ENCODE measurements around the gene BMPR1B.
"Not testable (repeated sequence)": the region's sequence is repeated elsewhere in the genome, so short reads cannot be mapped to it uniquely, and the experiment has no call there.

BMPR1B gene

DNA sequence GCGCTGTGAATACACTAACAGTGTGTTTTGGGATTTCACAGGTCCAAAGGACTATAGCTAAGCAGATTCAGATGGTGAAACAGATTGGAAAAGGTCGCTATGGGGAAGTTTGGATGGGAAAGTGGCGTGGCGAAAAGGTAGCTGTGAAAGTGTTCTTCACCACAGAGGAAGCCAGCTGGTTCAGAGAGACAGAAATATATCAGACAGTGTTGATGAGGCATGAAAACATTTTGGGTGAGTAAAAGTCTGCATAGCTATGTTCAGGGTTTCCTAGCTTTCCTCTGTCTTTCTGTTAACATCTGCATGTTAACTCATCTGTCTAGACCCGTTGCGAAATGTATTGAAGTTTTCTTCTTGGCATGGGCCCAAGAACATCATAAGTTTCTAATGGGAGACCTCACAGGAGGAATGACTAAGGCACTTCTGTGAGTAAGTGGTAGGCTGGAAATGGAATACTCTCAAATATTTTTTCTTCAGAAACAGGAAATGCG is 372.1 kb downstream of the BMPR1B start:
- no peak for TF ChIP-seq CTCF (conservative IDR thresholded peaks at IDR 0.05; ENCODE audit: low read depth, low read length)
- Histone ChIP-seq H2AFZ (ENCODE audit: low read depth) (no peak overlapping the region), H3K27me3 (ENCODE audit: insufficient read depth, low read depth) (no peaks in the 10 kb centered on the region), H3K4me1 (ENCODE audit: low read depth, poor library complexity, severe bottlenecking) (no peaks in the 10 kb centered on the region), H3K4me3 (IDR thresholded peaks at IDR 0.05; ENCODE audit: insufficient read depth, low read depth, low read length) (no peak overlapping the region), H3K79me2 (ENCODE audit: insufficient read depth, low read depth) (no peaks in the 10 kb centered on the region), H3K9ac (no peak overlapping the region), H3K4me2 (no peak overlapping the region), H4K20me1 (ENCODE audit: insufficient read depth) (no peaks in the 10 kb centered on the region), H3K36me3 (ENCODE audit: insufficient read depth) (no peaks in the 10 kb centered on the region), H3K27ac (no peak overlapping the region)

GRCh38 chr4:95134016-95134415 is 376.3 kb downstream of the BMPR1B start:
- not testable (repeated sequence) for H3K79me2 ChIP-seq (ENCODE audit: insufficient read depth, low read depth); H3K4me2 ChIP-seq; H4K20me1 ChIP-seq (ENCODE audit: insufficient read depth); H3K4me1 ChIP-seq (ENCODE audit: low read depth, poor library complexity, severe bottlenecking); H3K9ac ChIP-seq; H2AFZ ChIP-seq (ENCODE audit: low read depth); H3K36me3 ChIP-seq (ENCODE audit: insufficient read depth); H3K27me3 ChIP-seq (ENCODE audit: insufficient read depth, low read depth); H3K4me3 ChIP-seq (IDR thresholded peaks at IDR 0.05; ENCODE audit: insufficient read depth, low read depth, low read length); H3K27ac ChIP-seq

DNA sequence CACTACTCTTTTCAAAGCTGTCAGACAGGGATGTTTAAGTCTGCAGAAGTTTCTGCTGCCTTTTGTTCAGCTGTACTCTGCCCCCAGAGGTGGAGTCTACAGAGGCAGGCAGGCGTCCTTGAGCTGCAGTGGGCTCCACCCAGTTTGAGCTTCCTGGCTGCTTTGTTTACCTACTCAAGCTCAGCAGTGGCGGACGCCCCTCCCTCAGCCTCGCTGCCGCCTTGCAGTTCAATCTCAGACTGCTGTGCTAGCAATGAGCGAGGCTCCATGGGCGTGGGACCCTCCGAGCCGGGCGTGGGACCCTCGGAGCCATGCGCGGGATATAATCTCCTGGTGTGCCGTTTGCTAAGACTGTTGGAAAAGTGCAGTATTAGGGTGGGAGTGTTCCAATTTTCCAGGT is 381.7 kb downstream of the BMPR1B start:
- H3K27ac ChIP-seq; H3K4me2 ChIP-seq; H3K36me3 ChIP-seq (ENCODE audit: insufficient read depth); H3K79me2 ChIP-seq (ENCODE audit: insufficient read depth, low read depth); H3K4me1 ChIP-seq (ENCODE audit: low read depth, poor library complexity, severe bottlenecking); H3K9ac ChIP-seq; H4K20me1 ChIP-seq (ENCODE audit: insufficient read depth); H3K4me3 ChIP-seq (IDR thresholded peaks at IDR 0.05; ENCODE audit: insufficient read depth, low read depth, low read length); H3K27me3 ChIP-seq (ENCODE audit: insufficient read depth, low read depth); H2AFZ ChIP-seq (ENCODE audit: low read depth): not testable (repeated sequence)

- TF ChIP-seq CTCF (conservative IDR thresholded peaks at IDR 0.05; ENCODE audit: low read depth, low read length): no peak
- no peaks in the 10 kb centered on the region for H3K4me1 ChIP-seq (ENCODE audit: low read depth, poor library complexity, severe bottlenecking)
- H3K9ac ChIP-seq: no peak overlapping the region
- H3K36me3 ChIP-seq (ENCODE audit: insufficient read depth): no peaks in the 10 kb centered on the region
- H4K20me1 ChIP-seq (ENCODE audit: insufficient read depth): no peaks in the 10 kb centered on the region
- no peak overlapping the region for H2AFZ ChIP-seq (ENCODE audit: low read depth)
- no peaks in the 10 kb centered on the region for H3K79me2 ChIP-seq (ENCODE audit: insufficient read depth, low read depth)
- no peaks in the 10 kb centered on the region for H3K27me3 ChIP-seq (ENCODE audit: insufficient read depth, low read depth)
- no peak overlapping the region for H3K27ac ChIP-seq
- H3K4me3 ChIP-seq (IDR thresholded peaks at IDR 0.05; ENCODE audit: insufficient read depth, low read depth, low read length): no peak overlapping the region
- H3K4me2 ChIP-seq: no peak overlapping the region
These were observed 383.6 kb downstream of the BMPR1B start for GRCh38 chr4:95141361-95141760.

DNA sequence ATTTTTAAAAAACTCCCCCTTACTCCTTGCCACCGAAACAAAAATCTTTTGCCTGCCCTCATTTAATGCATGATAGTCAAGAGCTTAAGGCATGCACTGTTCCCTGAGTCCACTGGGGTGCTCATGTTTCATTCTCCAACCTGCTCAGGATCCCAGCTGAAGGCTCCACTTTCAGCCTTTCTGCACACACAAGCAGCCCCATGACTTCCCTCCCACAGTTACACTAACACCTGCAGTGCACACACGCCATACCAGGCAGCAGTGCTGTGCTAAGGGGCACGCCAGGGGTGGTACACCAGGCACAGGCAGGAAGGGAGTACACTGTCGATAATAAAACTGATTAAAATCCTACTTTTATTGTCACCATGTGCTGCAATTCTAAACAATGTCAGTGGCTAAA is 385.2 kb downstream of the BMPR1B start:
- Histone ChIP-seq H2AFZ (ENCODE audit: low read depth) (no peak overlapping the region), H3K4me2 (no peak overlapping the region)

More for the DNA sequence above, 385.2 kb downstream of the BMPR1B start:
- Histone ChIP-seq H3K27me3 (ENCODE audit: insufficient read depth, low read depth) (no peaks in the 10 kb centered on the region), H3K4me3 (IDR thresholded peaks at IDR 0.05; ENCODE audit: insufficient read depth, low read depth, low read length) (no peak overlapping the region), H3K36me3 (ENCODE audit: insufficient read depth) (no peaks in the 10 kb centered on the region), H3K4me1 (ENCODE audit: low read depth, poor library complexity, severe bottlenecking) (no peaks in the 10 kb centered on the region), H3K79me2 (ENCODE audit: insufficient read depth, low read depth) (no peaks in the 10 kb centered on the region), H3K27ac (no peak overlapping the region), H3K9ac (no peak overlapping the region), H4K20me1 (ENCODE audit: insufficient read depth) (no peaks in the 10 kb centered on the region)
- TF ChIP-seq CTCF (conservative IDR thresholded peaks at IDR 0.05; ENCODE audit: low read depth, low read length): no peak

All from KMS-11 (cell line).